Endodermal cell (in vitro differentiated cells): Measurements from ENCODE around the gene PRCD. TPM values are rescaled to one million over a fixed set of nuclear protein-coding genes. Genes with fewer than 3 reads are reported as not detected.

Experiments
- DNase-seq: peaks from one replicate; pipeline ENCODE4 v3.0.0-alpha.2; 2017
- H3K27ac ChIP-seq: 2 replicates; pipeline ENCODE4 v1.5.1; 2013; ENCODE audit warnings: mild to moderate bottlenecking, low read depth, low read length, moderate library complexity
- H3K27me3 ChIP-seq: 2 replicates; pipeline ENCODE4 v1.6.1; 2013; ENCODE audit warnings: mild to moderate bottlenecking, low read length, moderate library complexity; ENCODE audit not compliant: insufficient read depth, control insufficient read depth, poor library complexity, severe bottlenecking
- H3K36me3 ChIP-seq: 2 replicates; pipeline ENCODE4 v1.7.0; 2013; ENCODE audit warnings: mild to moderate bottlenecking, low read length, moderate library complexity; ENCODE audit not compliant: control insufficient read depth, insufficient read depth
- H3K4me1 ChIP-seq: one replicate; pipeline ENCODE4 v1.7.0; 2013; ENCODE audit warnings: low read length; ENCODE audit not compliant: control insufficient read depth, insufficient read depth
- H3K4me3 ChIP-seq: 2 replicates; pipeline ENCODE4 v1.5.1; 2013; ENCODE audit warnings: mild to moderate bottlenecking, low read length, moderate library complexity
- H3K9ac ChIP-seq: 2 replicates; pipeline ENCODE4 v1.6.1; 2013; ENCODE audit warnings: mild to moderate bottlenecking, low read length, moderate library complexity; ENCODE audit not compliant: poor library complexity, severe bottlenecking; ENCODE audit errors: extremely low read depth
- H3K9me3 ChIP-seq: 2 replicates; pipeline ENCODE4 v1.6.1; 2013; ENCODE audit warnings: mild to moderate bottlenecking, low read length, moderate library complexity; ENCODE audit not compliant: control insufficient read depth
- H3K27ac Mint-ChIP-seq: 2 replicates; pipeline ENCODE4 v1.8.0; 2020; ENCODE audit warnings: mixed read lengths
- H3K27me3 Mint-ChIP-seq: 2 replicates; pipeline ENCODE4 v1.8.0; 2021; ENCODE audit warnings: mild to moderate bottlenecking, mixed read lengths; ENCODE audit not compliant: insufficient read depth
- H3K36me3 Mint-ChIP-seq: 2 replicates; pipeline ENCODE4 v1.8.0; 2020; ENCODE audit warnings: low read depth, mixed read lengths
- H3K4me1 Mint-ChIP-seq: 2 replicates; pipeline ENCODE4 v1.8.0; 2020; ENCODE audit warnings: mixed read lengths
- H3K4me3 Mint-ChIP-seq: 2 replicates; pipeline ENCODE4 v1.8.0; 2020; ENCODE audit warnings: mild to moderate bottlenecking, moderate library complexity, mixed read lengths
- H3K9me3 Mint-ChIP-seq: 2 replicates; pipeline ENCODE4 v1.8.0; 2020; ENCODE audit warnings: mild to moderate bottlenecking, mixed read lengths
- WGBS, 2 experiments: methylation state at CpG; one replicate each; pipeline versions ENCODE4 v1.1.5 to v1.1.7; 2013; ENCODE audit warnings: missing lambda C conversion rate in 2 of 2, mixed read lengths in 1 of 2; ENCODE audit not compliant: insufficient coverage in 1 of 2, insufficient read length in 1 of 2; 5-methylcytosine and 5-hydroxymethylcytosine counted together
- total RNA-seq, 2 donors: library from RNA; stranded (reverse); fragmentation: NEBNext Ultra II Directional in 1 of 2; extraction: Animal tissue kit (Norgen Biotek cat#: 25700) in 1 of 2; gene quantifications; 2 replicates in 1 of 2; 3 replicates in 1 of 2; pipeline ENCODE4 v1.2.1, GENCODE V29; 2021
- TF ChIP-seq, protein P1 (sequence below): fragments of 200-600 bp; sonication (generic); conservative IDR thresholded peaks from 2 replicates; pipeline ENCODE4 v1.5.0; 2021; ENCODE audit warnings: antibody characterized with exemption, mild to moderate bottlenecking

The PRCD gene
- total RNA-seq, 2 donors from 2014 or later: 3.2 to 4.8 TPM

- H3K4me3 Mint-ChIP-seq: no peak overlapping the region
- Histone ChIP-seq H3K36me3 (peaks cover 37% of the 10 kb centered on the region), H3K27ac (no peak overlapping the region), H3K27me3 (no peaks in the 10 kb centered on the region), H3K9me3 (no peaks in the 10 kb centered on the region), H3K4me1 (peaks cover 12% of the 10 kb centered on the region), H3K9ac (no peak overlapping the region), H3K4me3 (no peak overlapping the region)
- peaks cover 27% of the 10 kb centered on the region for H3K4me1 Mint-ChIP-seq
- H3K27ac Mint-ChIP-seq: no peak overlapping the region
- H3K27me3 Mint-ChIP-seq: no peaks in the 10 kb centered on the region
- H3K36me3 Mint-ChIP-seq: peaks cover 45% of the 10 kb centered on the region
- WGBS, 2 experiments: 94 to 95% methylated on average over 11 to 14 of the region's 14 CpGs
- TF ChIP-seq, protein P1, sequence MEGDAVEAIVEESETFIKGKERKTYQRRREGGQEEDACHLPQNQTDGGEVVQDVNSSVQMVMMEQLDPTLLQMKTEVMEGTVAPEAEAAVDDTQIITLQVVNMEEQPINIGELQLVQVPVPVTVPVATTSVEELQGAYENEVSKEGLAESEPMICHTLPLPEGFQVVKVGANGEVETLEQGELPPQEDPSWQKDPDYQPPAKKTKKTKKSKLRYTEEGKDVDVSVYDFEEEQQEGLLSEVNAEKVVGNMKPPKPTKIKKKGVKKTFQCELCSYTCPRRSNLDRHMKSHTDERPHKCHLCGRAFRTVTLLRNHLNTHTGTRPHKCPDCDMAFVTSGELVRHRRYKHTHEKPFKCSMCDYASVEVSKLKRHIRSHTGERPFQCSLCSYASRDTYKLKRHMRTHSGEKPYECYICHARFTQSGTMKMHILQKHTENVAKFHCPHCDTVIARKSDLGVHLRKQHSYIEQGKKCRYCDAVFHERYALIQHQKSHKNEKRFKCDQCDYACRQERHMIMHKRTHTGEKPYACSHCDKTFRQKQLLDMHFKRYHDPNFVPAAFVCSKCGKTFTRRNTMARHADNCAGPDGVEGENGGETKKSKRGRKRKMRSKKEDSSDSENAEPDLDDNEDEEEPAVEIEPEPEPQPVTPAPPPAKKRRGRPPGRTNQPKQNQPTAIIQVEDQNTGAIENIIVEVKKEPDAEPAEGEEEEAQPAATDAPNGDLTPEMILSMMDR: peak; percentile 21
- H3K9me3 Mint-ChIP-seq: no peaks in the 10 kb centered on the region
- DNase-seq: peak; percentile 59
Observed at GRCh38 chr17:76565728-76566612, 26.1 kb downstream of the PRCD start.

DNA sequence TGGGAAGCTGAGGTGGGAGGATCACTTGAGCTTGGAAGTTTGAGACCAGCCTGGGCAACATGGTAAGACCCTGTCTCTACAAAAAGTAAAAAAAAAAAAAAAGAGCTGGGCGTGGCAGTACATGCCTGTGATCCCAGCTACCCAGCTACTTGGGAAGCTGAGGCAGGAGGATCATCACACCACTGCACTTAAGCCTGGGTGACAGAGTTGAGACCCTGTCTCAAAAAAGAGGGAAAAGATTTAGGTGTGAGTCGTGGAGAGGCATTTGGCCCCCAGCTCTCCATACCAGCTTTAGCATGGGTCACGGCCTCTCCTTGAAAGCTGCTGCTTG lies 26.7 kb downstream of the PRCD start:
- H3K9me3 Mint-ChIP-seq: no peaks in the 10 kb centered on the region
- no peaks in the 10 kb centered on the region for H3K27me3 Mint-ChIP-seq
- WGBS, 2 experiments: 69 to 100% methylated on average over 2 to 3 of the region's 3 CpGs
- peaks cover 27% of the 10 kb centered on the region for H3K4me1 Mint-ChIP-seq
- Histone ChIP-seq H3K36me3 (peaks cover 31% of the 10 kb centered on the region), H3K9ac (no peak overlapping the region), H3K4me1 (peaks cover 8% of the 10 kb centered on the region), H3K9me3 (no peaks in the 10 kb centered on the region), H3K27ac (no peak overlapping the region), H3K4me3 (no peak overlapping the region), H3K27me3 (no peaks in the 10 kb centered on the region)
- TF ChIP-seq, protein P1: no peak
- H3K27ac Mint-ChIP-seq: no peak overlapping the region
- DNase-seq: no peak
- H3K4me3 Mint-ChIP-seq: no peak overlapping the region
- H3K36me3 Mint-ChIP-seq: peaks cover 41% of the 10 kb centered on the region

GRCh38 chr17:76566988-76567431 lies 27.2 kb downstream of the PRCD start:
- Histone ChIP-seq H3K27me3 (no peaks in the 10 kb centered on the region), H3K4me3 (no peak overlapping the region), H3K4me1 (peaks cover 8% of the 10 kb centered on the region), H3K36me3 (peaks cover 28% of the 10 kb centered on the region), H3K9ac (no peak overlapping the region), H3K27ac (no peak overlapping the region), H3K9me3 (no peaks in the 10 kb centered on the region)
- peak; percentile 65 for DNase-seq
- Mint-ChIP-seq H3K27ac (peak overlapping the region; percentile 35), H3K36me3 (peaks cover 37% of the 10 kb centered on the region), H3K27me3 (no peaks in the 10 kb centered on the region), H3K4me1 (peaks cover 27% of the 10 kb centered on the region), H3K4me3 (no peak overlapping the region), H3K9me3 (no peaks in the 10 kb centered on the region)
- TF ChIP-seq, protein P1: no peak
- WGBS, 2 experiments: 89 to 90% methylated on average over 5 of the region's 5 CpGs
